GM12878 (cell line): ENCODE measurements around the gene JHY. TPM values are rescaled to one million over a fixed set of nuclear protein-coding genes. Genes with fewer than 3 reads are reported as not detected.

ENCODE experiments used
- ATAC-seq: fragments of 200-7000 bp; cut with Tn5 transposase; 3 replicates; pipeline ENCODE4 v1.9.1; 2020; ENCODE audit warnings: mild to moderate bottlenecking, moderate library complexity
- BruUV-seq: library from RNA; stranded (reverse); fragments of 400-500 nt; replicated peaks from 2 replicates; lab custom pipeline; 2021; lab: Mats Ljungman, UMichigan
- CTCF ChIA-PET: fragments of 300-600 bp; sonication (Branson Sonifier 250); formaldehyde crosslinking; extraction: SDS; loops from one replicate; lab custom pipeline; 2021; ENCODE audit warnings: inconsistent platforms; lab: Yijun Ruan, JAX
- POLR2A ChIA-PET: fragments of 350-600 bp; formaldehyde crosslinking; extraction: SDS; loops from one replicate; lab custom pipeline; 2021; ENCODE audit warnings: inconsistent platforms; lab: Charles Lee
- RAD21 ChIA-PET: fragments of 300-600 bp; sonication (Branson Sonifier 250); formaldehyde crosslinking; loops from one replicate; lab custom pipeline; 2023; ENCODE audit warnings: antibody characterized with exemption; ENCODE audit not compliant: unreplicated experiment; lab: Charles Lee
- SMC1A ChIA-PET: fragments of 300-600 bp; sonication (Branson Sonifier 250); formaldehyde crosslinking; loops from one replicate; lab custom pipeline; 2023; ENCODE audit not compliant: unreplicated experiment, uncharacterized antibody; lab: Charles Lee
- DNase-seq: peaks from one replicate; pipeline ENCODE4 v3.0.0-alpha.2; 2011; ENCODE audit warnings: low read depth, low spot score
- FAIRE-seq: peaks from 3 replicates; lab custom pipeline; 2011; peaks lifted over from hg19 to GRCh38; lab: Jason Lieb, UNC
- H2AFZ ChIP-seq: 2 replicates; pipeline ENCODE4 v1.6.0; 2011; ENCODE audit warnings: low read depth, low read length, control low read depth; ENCODE audit not compliant: control insufficient read depth
- H3K27ac ChIP-seq: 2 replicates; pipeline ENCODE4 v1.5.1; 2011; ENCODE audit warnings: control low read depth; ENCODE audit not compliant: control insufficient read depth, insufficient read depth
- H3K27me3 ChIP-seq, 2 experiments: replicated peaks in 1 of 2; 2 replicates each; pipeline versions ENCODE4 v1.6.0 to v1.6.1; 2011; ENCODE audit warnings: low read length in 1 of 2; ENCODE audit not compliant: control insufficient read depth in 2 of 2, insufficient read depth in 2 of 2
- H3K36me3 ChIP-seq, 2 experiments: 2 replicates each; pipeline ENCODE4 v1.5.1; 2011; ENCODE audit warnings: low read length in 1 of 2; ENCODE audit not compliant: control insufficient read depth in 2 of 2, insufficient read depth in 2 of 2
- H3K4me1 ChIP-seq: 2 replicates; pipeline ENCODE4 v1.6.1; 2011; ENCODE audit warnings: mild to moderate bottlenecking, low read length, moderate library complexity, mixed read lengths; ENCODE audit not compliant: control insufficient read depth, insufficient read depth
- H3K4me2 ChIP-seq: 2 replicates; pipeline ENCODE4 v1.6.0; 2011; ENCODE audit warnings: control low read depth; ENCODE audit not compliant: control insufficient read depth, insufficient read depth
- H3K4me3 ChIP-seq: fragments of 200-600 bp; sonication (generic); 2 replicates; pipeline ENCODE4 v1.5.1; 2016
- H3K79me2 ChIP-seq: 2 replicates; pipeline ENCODE4 v1.6.0; 2011; ENCODE audit warnings: low read length; ENCODE audit not compliant: control insufficient read depth, insufficient read depth
- H3K9ac ChIP-seq: 2 replicates; pipeline ENCODE4 v1.8.0; 2011; ENCODE audit warnings: low read length, control low read depth, mixed read lengths; ENCODE audit not compliant: control insufficient read depth, insufficient read depth
- H3K9me3 ChIP-seq: replicated peaks from 3 replicates; pipeline ENCODE4 v1.5.1; 2011; ENCODE audit warnings: mild to moderate bottlenecking, low read length; ENCODE audit not compliant: control insufficient read depth, insufficient read depth
- H4K20me1 ChIP-seq: 2 replicates; pipeline ENCODE4 v1.6.0; 2011; ENCODE audit not compliant: control insufficient read depth, insufficient read depth
- ATF2 ChIP-seq: IDR thresholded peaks from 2 replicates; pipeline ENCODE4 v1.6.1; 2012; ENCODE audit warnings: low read length, inconsistent platforms
- BCL3 ChIP-seq: IDR thresholded peaks from 2 replicates; pipeline ENCODE4 v1.6.1; 2011; ENCODE audit warnings: borderline replicate concordance, low read depth, mild to moderate bottlenecking, moderate library complexity, low read length; ENCODE audit not compliant: insufficient read depth, poor library complexity, severe bottlenecking
- CBFB ChIP-seq: IDR thresholded peaks from 2 replicates; pipeline ENCODE4 v1.6.1; 2016; ENCODE audit warnings: antibody characterized with exemption, low read depth
- CEBPB ChIP-seq, 2 experiments: fragments of 150-350 bp in 1 of 2; IDR thresholded peaks; 2 replicates each; pipeline ENCODE4 v1.6.1; 2012 to 2014; ENCODE audit warnings: low read depth in 2 of 2, low read length in 2 of 2, borderline replicate concordance in 1 of 2, inconsistent platforms in 1 of 2
- CEBPZ ChIP-seq: fragments of 150-350 bp; IDR thresholded peaks from 2 replicates; pipeline ENCODE4 v1.6.1; 2016; ENCODE audit warnings: low read depth, low read length
- CREM ChIP-seq: IDR thresholded peaks from 2 replicates; pipeline ENCODE4 v1.6.1; 2014; ENCODE audit warnings: antibody characterized with exemption, low read depth
- HCFC1 ChIP-seq: fragments of 150-350 bp; IDR thresholded peaks from 2 replicates; pipeline ENCODE4 v1.6.1; 2014; ENCODE audit warnings: low read length
- IRF4 ChIP-seq: IDR thresholded peaks from 2 replicates; pipeline ENCODE4 v1.6.1; 2011; ENCODE audit warnings: low read depth, low read length
- MAX ChIP-seq: IDR thresholded peaks from 2 replicates; pipeline ENCODE4 v1.6.1; 2012; ENCODE audit warnings: low read depth, low read length, improper control_type of control experiment
- MTA3 ChIP-seq: IDR thresholded peaks from 2 replicates; pipeline ENCODE4 v1.6.1; 2012; ENCODE audit warnings: low read length, inconsistent platforms, borderline replicate concordance
- PAX8 ChIP-seq: fragments of 450-650 bp; IDR thresholded peaks from 2 replicates; pipeline ENCODE4 v1.6.1; 2017; ENCODE audit warnings: mild to moderate bottlenecking, moderate library complexity
- RAD21 ChIP-seq: IDR thresholded peaks from 2 replicates; pipeline ENCODE4 v1.6.1; 2011; ENCODE audit warnings: mild to moderate bottlenecking, low read depth, low read length, moderate library complexity; ENCODE audit not compliant: insufficient read depth
- RFX5 ChIP-seq: IDR thresholded peaks from 2 replicates; pipeline ENCODE4 v1.6.1; 2011; ENCODE audit warnings: low read depth, low read length, improper control_type of control experiment
- RUNX3 ChIP-seq: IDR thresholded peaks from 2 replicates; pipeline ENCODE4 v1.6.1; 2012; ENCODE audit warnings: low read length, inconsistent platforms
- SREBF2 ChIP-seq: IDR thresholded peaks from 2 replicates; pipeline ENCODE4 v1.6.1; 2012; ENCODE audit warnings: mild to moderate bottlenecking, low read length
- TAF1 ChIP-seq: IDR thresholded peaks from 2 replicates; pipeline ENCODE4 v1.6.1; 2011; ENCODE audit warnings: mild to moderate bottlenecking, low read depth, low read length, borderline replicate concordance
- TCF12 ChIP-seq: IDR thresholded peaks from 2 replicates; pipeline ENCODE4 v1.6.1; 2011; ENCODE audit warnings: low read depth, mild to moderate bottlenecking, low read length
- YY1 ChIP-seq: IDR thresholded peaks from 2 replicates; pipeline ENCODE4 v1.6.1; 2011; ENCODE audit warnings: low read depth, mild to moderate bottlenecking, low read length
- ZNF217 ChIP-seq: fragments of 450-650 bp; IDR thresholded peaks from 2 replicates; pipeline ENCODE4 v1.6.1; 2017; ENCODE audit warnings: antibody characterized with exemption, mild to moderate bottlenecking
- WGBS: methylation state at CpG from one replicate; pipeline ENCODE4 v1.1.6; 2016; ENCODE audit warnings: low lambda C conversion rate; ENCODE audit not compliant: insufficient replicate concordance, insufficient coverage; ENCODE audit errors: missing lambda C conversion rate; 5-methylcytosine and 5-hydroxymethylcytosine counted together
- in situ Hi-C: fragments of 300-500 bp; cut with MboI; formaldehyde crosslinking; loops from 9 replicates; pipeline ENCODE4 v1.14.3; 2018; ENCODE audit warnings: mixed read lengths
- intact Hi-C: fragments of 100-400 bp; cut with micrococcal nuclease; formaldehyde crosslinking; loops from one replicate; pipeline ENCODE4 v1.14.2; 2022; ENCODE audit not compliant: unreplicated experiment
- polyA plus RNA-seq, 11 experiments: library from polyadenylated mRNA; depleted of rRNA in 4 of 11; unstranded in 6 of 11; stranded (reverse) in 5 of 11; fragments of >200 nt; fragmentation: Nextera tagmentation in 4 of 11; fragmentation: Illumina TruSeq in 1 of 11; extraction: Ambion mirVana in 4 of 11; extraction: Trizol in 1 of 11; gene quantifications; 1 replicate in 1 of 11; 2 replicates in 10 of 11; pipeline versions ENCODE4 v1.2.1 to v1.2.3, GENCODE V29; 2011 to 2016; ENCODE audit warnings: inconsistent platforms in 2 of 11, missing spikeins in 2 of 11, low read depth in 1 of 11
- total RNA-seq, 4 experiments: library from RNA; depleted of rRNA in 3 of 4; stranded (reverse); fragments of >200 nt in 3 of 4; fragmentation: Illumina TruSeq in 1 of 4; extraction: Trizol in 1 of 4; gene quantifications; 2 replicates each; pipeline versions ENCODE4 v1.2.1 to v1.2.3, GENCODE V29; 2013 to 2021

JHY gene
- total and polyA plus RNA-seq, 10 of the 15 experiments (the other 5 are each of a cell fraction or from before 2014, with no cell fraction given) = 0.90 to 7.1 (median 5.5) TPM

- ATAC-seq (peak; percentile 68), FAIRE-seq (peak; percentile 88), DNase-seq (no peak)
- peak overlapping the region; percentile 41; the same call in 1 of the 2 replicates for H2AFZ ChIP-seq
- RAD21 ChIA-PET = interaction anchor here (0.6 to 6.2 kb wide), 36 partner anchors 8 to 383 kb away, joined by 3 to 213 read pairs (median 4); partner anchors contain the start of gene HSPA8
- peaks cover 0 to 3% of the 10 kb centered on the region in 2 experiments; a peak in 1 of 4 replicates for H3K27me3 ChIP-seq
- in situ Hi-C loops = no loop called here
- H3K9ac ChIP-seq = no peak overlapping the region
- SMC1A ChIA-PET = interaction anchor here (0.6 to 22.1 kb wide), 48 partner anchors 3 to 383 kb away, joined by 3 to 466 read pairs (median 5); partner anchors contain the start of gene JHY
- H3K4me2 ChIP-seq = 0 out of 2 replicates have a peak overlapping the region, but pooled peaks have one; percentile 5
- no peak overlapping the region for H3K4me3 ChIP-seq
- intact Hi-C loops = loop anchor here (1.0 kb wide), 2 partner anchors 159 to 190 kb away; no protein-coding TSS in a partner anchor
- CTCF ChIA-PET = interaction anchor here (0.6 to 31.9 kb wide), 57 partner anchors 8 to 1019 kb away, joined by 3 to 869 read pairs (median 4); partner anchors contain the start of genes CRTAM and HSPA8
- no peaks in the 10 kb centered on the region for H3K79me2 ChIP-seq
- no TSS peak for BruUV-seq
- no peaks in the 10 kb centered on the region for H3K9me3 ChIP-seq
- no peaks in the 10 kb centered on the region for H4K20me1 ChIP-seq
- peaks cover 3% of the 10 kb centered on the region for H3K4me1 ChIP-seq
- no peak overlapping the region for H3K27ac ChIP-seq
- WGBS = 14% methylated on average over 7 of the region's 7 CpGs
- POLR2A ChIA-PET = interaction anchor here (0.7 to 3.6 kb wide), 11 partner anchors 11 to 238 kb away, joined by 3 to 17 read pairs (median 5); partner anchors contain the start of gene HSPA8
- no peaks in the 10 kb centered on the region for H3K36me3 ChIP-seq
- TF ChIP-seq HCFC1 (no peak), ATF2 (no peak), ZNF217 (no peak), RUNX3 (peak; percentile 12; the same call in 1 of the 2 replicates), TCF12 (no peak), SREBF2 (no peak), MAX (no peak), CREM (no peak), BCL3 (no peak), CBFB (no peak), CEBPB (IDR thresholded peaks at IDR 0.05; ENCODE audit: borderline replicate concordance in 1 of 2, low read depth in 2 of 2, low read length in 2 of 2) (no peak), TAF1 (no peak), MTA3 (no peak), PAX8 (no peak), YY1 (0 out of 2 replicates have a peak, but pooled peaks have one; percentile 29), RFX5 (no peak), RAD21 (peak; percentile 92), IRF4 (no peak), CEBPZ (no peak)
Observed at GRCh38 chr11:122863704-122864326, 18.7 kb upstream of the JHY start.
